ENCODE results near the gene PDRG1.
"Not testable (repeated sequence)": the region's sequence is repeated elsewhere in the genome, so short reads cannot be mapped to it uniquely, and the experiment has no call there.

PDRG1 gene

DNA sequence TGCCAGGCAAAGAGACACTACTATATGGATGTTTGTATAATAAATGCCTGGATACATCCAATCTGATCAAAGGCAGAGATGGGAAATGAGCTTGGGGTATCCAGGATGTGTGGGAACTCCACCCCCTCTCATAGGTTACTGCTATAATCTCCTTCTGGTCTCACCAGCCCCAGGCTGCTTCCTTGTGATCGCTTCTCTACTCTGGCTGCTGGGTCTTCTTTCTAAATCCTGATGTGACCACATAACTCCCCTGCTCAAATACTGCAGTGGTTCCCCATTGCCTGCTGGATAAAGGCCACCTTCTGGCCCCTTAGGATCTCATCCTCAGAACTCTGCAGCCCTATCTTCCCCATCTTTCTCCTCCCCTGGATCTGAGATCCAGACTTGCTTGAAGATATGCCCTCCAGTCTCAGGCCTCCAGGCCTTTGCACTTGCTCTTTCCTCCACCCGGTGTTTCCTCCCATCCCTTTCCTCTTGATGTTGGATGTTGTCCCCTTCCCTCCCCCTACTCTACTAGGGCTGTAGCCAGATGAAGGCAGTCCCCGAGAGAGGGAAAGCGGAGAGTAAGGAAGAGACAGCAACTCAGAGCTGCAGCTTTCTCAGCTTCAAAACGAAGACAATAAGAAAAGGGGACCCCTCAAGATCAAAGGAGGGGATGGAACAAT lies 15.3 kb upstream of the PDRG1 start:
- no peak for DNase-seq (ENCODE audit: low read depth in 2 of 2)

DNA sequence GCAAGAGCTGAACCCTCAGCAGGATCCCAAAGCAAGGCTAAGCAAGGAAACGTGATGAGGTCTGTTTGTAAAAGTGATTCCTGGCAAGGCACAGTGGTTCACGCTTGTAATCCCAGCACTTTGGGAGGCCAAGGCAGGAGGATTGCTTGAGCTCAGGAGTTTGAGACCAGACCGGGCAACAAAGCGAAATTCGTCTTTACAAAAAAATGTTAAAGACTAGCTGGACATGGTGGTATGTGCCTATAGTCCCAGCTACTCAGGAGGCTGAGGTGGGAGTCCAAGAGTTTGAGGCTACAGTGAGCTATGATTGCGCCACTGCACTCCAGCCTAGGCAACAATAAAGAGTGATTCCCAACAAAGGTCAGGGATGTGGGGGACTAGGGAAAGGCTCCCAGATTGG lies 12.0 kb upstream of the PDRG1 start:
- DNase-seq (ENCODE audit: low read depth in 2 of 2): no peak

DNA sequence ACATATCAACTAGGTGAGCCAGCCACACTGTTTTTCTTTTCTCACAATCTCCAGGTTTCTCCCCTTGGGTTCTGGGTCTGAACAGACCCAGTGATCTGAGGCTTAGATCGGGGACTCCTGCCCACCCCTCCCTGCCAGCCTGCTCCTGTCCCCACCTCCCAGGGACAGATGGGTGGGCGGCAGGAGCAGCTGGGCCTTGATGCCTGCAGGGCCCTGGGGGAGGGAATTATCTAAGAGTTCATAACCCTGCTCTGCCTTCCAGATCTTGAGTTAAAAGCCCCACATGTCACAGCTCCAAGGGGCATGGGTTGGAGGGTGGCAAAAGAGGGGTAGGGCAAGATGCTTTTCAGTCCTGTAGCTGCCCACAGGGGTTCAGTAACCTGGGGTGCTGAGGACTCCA lies 10.9 kb upstream of the PDRG1 start:
- DNase-seq (ENCODE audit: low read depth in 2 of 2): no peak

DNA sequence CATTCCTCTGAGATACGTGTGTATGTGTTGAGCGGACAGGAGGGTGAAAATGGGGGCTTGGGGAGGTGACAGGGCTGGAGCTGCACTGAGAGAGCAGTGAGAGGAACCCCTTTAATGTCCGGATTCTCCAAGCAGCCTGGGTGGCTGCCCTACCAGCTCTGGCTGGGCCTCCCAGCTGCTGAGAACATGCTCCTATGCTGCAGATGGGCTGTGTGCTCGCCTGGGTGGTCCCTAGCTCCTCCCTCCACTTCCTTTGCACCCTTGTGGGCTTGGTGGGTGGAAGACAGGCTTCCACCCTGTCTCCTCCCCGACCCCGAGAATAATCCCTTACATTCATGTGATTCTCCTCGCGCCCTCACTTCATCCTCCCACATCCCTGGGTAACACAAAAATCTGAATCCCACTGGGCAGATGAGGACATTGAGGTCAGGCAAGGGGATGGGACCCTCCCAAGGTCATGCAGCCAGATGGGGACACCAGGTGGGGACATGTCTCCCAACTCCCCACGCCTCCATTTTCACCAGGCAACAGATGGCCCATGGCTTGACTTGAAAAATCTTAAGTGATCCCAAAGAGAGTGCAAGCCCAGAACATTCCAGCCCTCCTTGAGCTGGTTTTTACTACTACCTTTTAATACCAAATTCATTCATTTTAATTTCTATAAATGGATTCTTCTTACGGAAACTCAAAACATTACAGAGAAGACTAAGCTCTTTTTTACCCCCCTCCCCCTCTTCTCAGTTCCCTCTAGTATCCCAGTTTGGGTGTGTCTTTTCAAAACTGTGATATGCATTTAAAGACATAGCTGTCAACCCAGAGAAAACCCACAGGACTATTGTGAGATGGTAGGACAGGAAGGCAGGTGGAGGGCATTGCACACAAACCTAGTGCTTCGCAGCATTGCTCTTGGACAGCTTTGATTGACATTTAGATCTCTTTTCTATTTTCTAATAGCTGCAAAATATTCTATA lies 5.0 kb upstream of the PDRG1 start:
- DNase-seq (ENCODE audit: low read depth in 2 of 2): no peak

DNA sequence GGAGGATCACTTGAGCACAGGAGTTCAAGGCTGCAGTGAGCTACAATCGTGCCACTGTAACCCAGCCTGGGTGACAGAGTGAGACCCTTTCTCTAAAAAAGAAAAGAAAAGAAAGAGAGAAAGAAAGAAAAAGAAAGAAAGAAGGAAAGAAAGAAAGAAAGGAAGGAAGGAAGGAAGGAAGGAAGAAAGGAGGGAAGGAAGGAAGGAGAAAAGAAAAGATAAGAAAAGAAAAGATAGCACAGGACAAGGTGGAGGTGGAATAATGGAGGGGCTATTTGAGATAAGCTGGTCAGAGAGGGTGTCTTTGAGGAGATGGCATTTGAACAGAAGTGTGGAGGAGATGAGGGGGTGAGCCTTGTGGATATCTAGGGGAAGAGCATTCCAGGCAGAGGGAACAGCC lies 2.7 kb upstream of the PDRG1 start:
- no peak for DNase-seq (ENCODE audit: low read depth in 2 of 2)

DNA sequence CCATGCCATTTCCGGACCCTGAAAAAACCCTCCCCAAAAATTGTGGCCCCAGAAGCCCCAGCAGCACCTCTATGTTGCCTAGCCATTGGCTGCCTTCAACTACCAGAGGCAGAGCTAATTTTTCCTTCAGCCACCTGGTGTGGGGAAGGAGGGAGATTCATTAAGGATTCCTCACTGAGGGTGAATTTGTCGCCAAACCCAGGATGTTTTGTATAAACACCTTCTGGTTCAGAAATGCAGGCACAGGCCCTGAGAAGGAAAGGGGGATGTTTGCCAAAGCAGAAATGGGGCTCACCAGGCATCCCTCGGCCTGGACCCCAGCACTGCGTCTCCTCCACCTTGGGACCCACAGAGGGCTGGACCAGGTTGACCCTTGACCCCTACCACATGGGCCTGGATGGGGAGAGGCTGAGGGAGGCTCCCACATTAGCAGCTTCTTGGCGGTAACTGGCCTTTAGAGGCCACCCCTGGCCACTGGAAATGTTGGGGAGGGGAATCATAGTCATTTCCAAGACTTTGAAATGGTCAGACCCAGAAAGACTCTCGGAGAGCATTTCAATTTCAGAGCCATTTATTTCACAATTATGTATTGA lies 1.8 kb upstream of the PDRG1 start:
- DNase-seq (ENCODE audit: low read depth in 2 of 2): no peak

DNA sequence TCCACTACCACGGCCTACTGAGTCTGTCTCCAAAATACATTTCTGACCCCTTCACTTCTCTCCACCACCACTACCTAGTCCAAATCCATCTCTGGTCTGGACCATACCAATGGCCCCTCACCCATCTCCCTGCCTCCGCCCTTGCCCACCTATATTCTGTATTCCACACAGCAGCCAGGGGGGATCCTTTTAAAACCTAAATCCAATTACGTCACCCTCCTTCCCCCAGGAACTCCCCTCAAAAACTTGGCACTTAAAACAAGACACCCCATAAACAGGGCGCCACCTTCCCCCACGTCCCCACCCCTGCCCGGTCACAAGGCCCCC lies 680 bp downstream of the PDRG1 start:
- no peak for DNase-seq (ENCODE audit: low read depth in 2 of 2)

DNA sequence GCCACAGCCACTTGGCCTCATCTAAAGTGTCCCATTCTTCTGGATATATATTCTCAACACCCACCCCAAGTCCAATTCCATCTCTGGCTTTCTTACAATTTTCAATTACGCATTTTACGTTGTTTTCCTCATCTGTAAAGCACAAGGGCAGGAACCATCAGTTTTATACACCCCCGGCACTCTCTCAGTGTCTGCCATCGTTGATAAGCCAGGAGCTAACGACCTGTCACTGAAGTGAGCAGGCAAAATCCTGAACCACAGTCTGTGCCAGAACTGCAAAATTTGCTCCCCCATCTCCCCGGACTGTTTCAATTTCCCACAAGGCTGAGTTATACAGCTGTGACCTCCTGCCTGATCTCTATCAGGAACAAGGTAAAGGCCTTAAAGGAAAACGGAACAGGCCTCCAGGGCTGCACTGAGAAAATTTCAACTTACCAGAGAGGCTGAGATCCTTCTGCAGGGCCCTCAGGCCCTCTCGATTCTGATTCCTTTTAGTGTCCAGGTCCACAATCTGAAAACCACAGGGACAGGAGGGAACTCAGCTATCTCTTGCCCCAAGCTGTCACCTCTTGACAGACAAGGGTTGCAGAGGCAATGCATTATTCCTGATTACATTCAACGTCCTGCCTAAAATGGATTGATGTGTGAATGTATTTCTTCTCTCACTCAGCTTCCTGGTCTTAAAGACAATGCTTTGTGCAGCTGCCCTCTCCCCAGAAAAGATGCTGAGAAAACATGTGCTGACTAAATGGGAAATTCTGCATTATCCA lies 1.8 kb downstream of the PDRG1 start:
- no peak for DNase-seq (ENCODE audit: low read depth in 2 of 2)

DNA sequence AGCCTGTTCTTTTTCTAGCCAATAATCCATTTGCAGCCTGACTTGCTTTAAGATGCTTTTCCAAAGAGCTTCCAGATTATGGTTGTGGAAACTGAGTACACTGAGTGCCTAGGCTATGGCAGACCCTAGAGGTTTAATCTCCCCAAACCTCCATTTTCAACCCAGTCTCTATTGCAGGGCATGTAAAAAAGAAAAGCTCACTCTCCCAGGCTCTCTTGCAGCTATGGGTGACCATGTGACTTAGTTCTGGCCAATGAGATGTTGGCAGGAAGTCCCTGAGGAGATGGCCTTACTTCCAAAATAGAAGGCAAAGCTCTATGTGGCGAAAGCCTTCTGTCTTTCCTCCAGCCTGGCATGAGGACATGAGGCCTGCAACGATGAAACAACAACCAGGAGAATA lies 3.8 kb downstream of the PDRG1 start:
- DNase-seq (ENCODE audit: low read depth in 2 of 2): no peak

DNA sequence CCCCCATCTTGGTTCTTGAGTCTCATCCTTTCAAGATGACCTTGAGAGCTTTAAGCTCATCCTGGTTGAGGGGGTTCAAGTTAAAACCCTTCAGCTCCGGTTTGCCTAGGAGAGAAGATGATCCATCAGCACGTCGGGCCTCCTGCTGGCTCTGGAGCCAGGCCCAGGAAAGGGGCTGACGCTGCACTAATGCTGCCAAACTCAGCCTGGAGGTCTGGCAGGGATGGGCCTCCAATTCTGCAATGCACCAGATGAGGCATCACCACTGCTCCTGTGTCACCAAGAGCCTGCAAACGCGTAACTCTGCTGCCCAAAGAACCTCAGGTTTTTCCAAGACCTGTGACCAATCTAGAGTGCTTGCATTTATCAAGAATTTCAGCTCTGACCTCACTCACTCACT lies 6.1 kb downstream of the PDRG1 start:
- DNase-seq (ENCODE audit: low read depth in 2 of 2): no peak

DNA sequence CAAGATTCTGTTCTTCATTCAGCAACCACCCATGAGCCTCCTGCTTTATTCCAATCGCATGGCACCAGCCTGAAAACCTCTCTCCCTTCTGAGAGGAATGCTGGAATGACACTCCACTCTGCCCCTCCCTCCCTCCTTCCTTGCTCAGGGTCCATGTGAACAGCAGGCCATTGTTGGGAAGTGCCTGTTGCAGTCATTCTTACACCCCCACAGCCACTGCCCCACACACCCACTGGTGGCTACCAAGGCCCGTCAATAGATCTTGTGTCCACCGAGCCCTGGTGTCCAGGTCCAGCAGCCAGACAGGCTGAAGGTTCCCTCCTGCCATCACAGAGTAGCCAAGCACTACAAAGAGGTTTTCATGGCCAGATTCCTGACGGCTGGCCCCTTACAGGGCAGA lies 6.5 kb downstream of the PDRG1 start:
- no peak for DNase-seq (ENCODE audit: low read depth in 2 of 2)

DNA sequence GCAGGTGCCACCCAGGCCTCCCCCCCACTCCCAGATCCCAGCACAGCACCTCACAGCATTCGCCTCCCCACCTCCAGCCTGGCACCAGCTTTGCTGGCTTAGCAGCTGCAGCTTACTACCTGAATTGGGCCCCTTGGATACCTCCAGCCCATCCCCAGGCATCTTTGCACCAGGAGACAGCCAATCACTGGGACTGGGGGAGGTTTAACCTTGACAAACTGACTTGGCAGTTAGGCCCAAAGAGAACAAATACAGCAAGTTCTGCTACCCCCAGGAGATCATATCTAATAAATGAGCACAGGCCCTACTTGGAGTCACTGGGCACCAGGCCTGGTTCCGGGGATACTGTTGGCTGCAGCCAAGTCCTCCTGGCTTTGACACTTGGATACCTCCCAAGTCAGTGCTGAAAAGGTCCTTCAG lies 8.8 kb downstream of the PDRG1 start:
- no peak for DNase-seq (ENCODE audit: low read depth in 2 of 2)

DNA sequence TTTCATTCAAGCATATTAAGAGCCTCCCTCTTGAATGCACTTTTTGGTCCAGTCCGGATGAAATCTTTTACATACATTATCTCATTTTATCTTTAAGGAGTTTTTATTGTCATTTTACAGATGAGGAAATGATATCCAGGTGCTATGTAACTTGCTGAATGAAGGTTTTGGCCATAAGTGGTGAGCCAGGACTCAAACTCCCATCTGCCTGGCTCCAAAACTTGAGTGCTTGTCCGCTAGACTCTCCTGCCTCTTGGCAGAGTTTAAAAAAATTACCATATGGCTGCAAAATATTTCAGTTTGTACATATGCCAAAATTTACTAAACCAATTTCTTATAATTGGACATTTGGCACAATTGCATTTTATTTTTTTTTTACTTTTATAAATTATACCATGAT lies 12.2 kb downstream of the PDRG1 start:
- no peak for DNase-seq (ENCODE audit: low read depth in 2 of 2)

DNA sequence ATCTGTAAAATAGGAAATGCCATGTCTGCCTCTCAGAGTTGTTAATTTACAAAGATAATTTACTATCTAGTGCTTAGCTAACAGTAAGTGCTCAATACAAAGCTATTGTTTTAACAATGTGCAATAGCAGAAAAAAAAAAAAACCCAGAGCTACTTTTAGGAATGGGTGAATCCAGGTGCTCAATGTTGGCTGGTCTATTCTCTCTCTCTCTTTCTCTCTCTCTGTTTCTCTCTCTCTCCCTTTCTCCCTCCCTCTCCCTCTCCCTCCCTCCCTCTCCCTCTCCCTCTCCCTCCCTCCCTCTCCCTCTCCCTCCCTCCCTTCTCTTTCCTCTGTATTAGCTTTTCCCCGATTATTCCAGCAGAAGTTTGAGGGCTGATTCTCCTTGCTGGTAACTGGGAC lies 14.0 kb downstream of the PDRG1 start:
- DNase-seq (ENCODE audit: low read depth in 2 of 2): no peak

DNA sequence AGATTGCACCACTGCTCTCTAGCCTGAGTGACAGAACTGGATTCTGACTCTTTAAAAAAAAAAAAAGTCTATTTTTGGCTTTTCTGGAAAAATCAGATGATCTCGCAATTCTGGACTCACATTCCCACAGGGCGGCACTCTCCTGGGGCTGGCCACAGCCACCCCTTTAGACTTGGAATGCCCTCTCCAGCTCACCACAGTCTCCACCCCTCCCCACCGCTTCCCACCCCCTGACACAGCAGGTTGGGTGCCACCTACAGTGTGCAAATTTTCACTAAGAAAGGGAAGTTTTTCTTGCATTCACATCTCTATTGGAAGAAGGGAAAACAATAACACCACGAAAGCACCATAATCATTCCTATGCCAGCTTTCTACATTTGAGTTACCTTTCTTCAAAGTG lies 15.4 kb downstream of the PDRG1 start:
- no peak for DNase-seq (ENCODE audit: low read depth in 2 of 2)

DNA sequence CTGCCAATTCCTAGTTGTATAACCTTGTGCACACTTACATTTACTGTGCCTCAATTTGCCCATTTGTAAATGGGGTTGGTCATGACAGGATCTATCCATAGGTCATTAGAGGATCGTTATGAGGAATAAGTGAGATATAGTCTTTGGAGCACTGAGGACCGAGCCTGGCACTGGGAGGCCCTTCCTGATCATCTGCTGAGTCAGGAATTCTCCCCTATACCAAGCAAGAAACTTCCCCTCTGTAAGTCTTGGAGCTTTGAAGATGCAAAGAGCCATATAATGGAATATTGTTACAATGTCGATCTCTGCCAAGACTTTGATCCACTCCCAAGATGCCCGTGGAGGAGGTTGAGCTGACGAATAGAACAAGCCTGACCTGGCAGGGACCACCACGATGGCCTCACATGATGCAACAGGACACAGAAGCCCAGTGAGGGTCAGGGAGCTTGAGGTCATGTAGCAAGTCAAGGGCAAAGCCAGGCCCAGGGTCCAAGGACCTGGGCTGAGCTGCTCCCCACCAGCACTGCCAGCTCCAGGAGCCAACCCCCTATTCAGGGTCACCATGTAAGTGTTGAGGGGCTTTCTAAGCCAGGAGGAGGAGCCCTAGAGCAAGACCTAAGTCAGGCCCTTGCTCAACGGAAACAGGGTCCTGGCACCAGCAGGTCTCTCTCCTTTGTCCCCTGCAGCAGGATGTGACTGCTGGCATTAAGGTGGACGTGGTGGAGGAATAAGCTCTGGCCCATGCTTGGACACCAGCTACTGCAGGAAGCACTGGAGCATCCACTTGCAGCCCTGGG lies 16.7 kb downstream of the PDRG1 start:
- no peak for DNase-seq (ENCODE audit: low read depth in 2 of 2)

DNA sequence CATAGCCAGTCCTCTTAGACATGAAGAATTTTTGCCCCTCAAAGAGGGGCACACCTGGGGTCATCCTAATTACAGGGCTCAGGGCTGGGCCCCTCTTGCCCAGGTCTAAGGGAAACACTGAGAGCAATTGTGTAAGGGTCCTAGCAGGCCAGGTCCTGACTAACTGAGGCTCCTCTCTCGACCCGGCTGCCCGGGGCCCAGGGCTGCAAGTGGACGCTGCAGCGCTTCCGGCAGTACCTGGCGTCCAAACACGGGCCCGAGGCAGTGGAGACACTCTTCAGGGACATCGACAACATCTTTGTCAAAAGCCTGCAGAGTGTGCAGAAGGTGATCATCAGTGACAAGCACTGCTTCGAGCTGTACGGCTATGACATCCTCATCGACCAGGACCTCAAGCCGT lies 17.4 kb downstream of the PDRG1 start:
- no peak for DNase-seq (ENCODE audit: low read depth in 2 of 2)

DNA sequence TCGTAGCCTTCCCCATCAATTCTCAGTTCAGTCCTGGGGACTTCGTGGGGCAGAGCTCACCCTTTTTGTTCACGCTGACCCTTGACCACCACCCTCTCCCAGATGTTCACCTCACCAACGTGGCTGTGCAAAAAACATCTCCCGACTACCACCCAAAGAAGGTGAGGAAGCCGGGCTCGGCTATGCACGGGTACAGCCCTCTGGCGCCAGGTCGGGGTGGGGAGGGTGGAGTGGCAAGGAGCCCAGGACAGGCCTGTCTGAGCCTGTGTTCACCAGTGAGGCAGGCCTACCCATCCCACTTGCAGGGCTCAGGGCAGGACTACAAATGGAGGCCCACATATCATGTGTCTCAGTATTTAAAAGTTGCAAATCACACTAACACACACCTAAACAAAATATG lies 18.1 kb downstream of the PDRG1 start:
- DNase-seq (ENCODE audit: low read depth in 2 of 2): no peak

DNA sequence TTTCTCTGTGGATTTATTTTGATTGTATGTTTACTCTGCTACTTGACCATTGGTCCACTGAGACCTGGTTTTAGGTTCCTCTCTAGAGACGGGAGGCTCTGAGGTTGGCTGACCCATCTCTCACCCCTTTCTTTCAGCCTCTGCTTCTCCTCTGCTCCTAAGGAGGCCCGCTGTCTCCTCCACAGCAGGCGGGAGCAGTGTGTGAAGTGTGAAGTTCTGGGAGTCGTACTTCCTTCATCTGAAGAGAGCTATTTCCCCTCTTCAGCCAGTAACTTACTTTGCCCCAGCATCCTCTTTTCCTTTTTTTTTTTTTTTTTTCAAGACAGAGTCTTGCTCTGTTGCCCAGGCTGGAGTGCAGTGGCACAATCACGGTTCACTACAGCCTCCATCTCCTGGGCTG lies 21.1 kb downstream of the PDRG1 start:
- DNase-seq (ENCODE audit: low read depth in 2 of 2): no peak

DNA sequence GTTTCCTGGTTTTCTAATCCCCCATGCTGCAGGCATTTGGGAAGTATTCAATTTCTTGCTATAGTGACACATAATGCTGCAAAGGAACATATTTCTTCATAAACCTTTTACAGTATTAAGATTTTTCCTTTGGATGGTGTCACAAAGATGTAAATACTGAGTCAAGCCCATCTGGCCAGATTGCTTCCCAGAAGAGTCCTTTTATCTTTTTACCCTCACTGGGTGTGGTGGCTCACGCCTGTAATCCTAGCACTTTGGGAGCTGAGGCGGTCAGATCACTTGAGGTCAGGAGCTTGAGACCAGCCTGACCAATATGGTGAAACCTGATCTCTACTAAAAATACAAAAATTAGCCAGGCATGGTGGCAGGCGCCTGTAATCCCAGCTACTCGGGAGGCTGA lies 22.2 kb downstream of the PDRG1 start:
- not testable (repeated sequence) for DNase-seq (ENCODE audit: low read depth in 2 of 2)

DNA sequence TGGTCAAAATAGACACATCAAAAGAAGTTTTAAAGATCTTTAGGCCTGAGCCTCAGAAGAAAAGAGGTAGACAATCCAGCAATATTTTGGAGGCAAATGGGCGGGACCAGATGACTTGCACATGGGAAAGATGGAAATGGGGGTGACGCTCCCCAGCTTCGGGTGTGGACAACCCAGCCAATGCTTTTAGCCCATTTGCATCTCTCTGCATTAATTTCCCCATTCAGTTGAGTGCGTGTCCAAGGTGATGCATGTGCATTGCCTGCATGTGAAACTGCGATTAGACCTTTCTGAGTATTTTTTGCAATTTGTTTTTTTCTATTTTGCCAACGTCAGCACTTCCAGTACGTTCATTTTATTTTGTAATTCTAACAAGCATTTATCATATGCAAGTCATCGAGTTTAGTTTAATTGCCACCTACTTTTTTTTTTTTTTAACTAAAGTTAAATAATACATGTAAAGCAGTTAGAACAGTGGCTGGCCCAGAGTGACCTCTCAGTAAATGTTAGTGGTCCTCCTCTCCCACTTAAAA lies 24.2 kb downstream of the PDRG1 start:
- no peak for DNase-seq (ENCODE audit: low read depth in 2 of 2)

Measured in stimulated activated CD8-positive, alpha-beta memory T cell treated with anti-CD3 and anti-CD28 coated beads, Interleukin-2, amount 100 ng/mL, for 1 hour (primary cell).